Epithelial cell of esophagus (primary cell): ENCODE data around the gene KRT15.

Experiments
- DNase-seq: peaks from one replicate; pipeline ENCODE4 v3.0.0; 2010; ENCODE audit warnings: low read depth
- H3K4me3 ChIP-seq: 2 replicates; pipeline ENCODE4 v1.5.1; 2011; ENCODE audit warnings: mild to moderate bottlenecking, low read length, control low read depth
- CTCF ChIP-seq: IDR thresholded peaks from 2 replicates; pipeline ENCODE4 v1.5.1; 2011; ENCODE audit warnings: low read depth, mild to moderate bottlenecking, low read length, control low read depth, inconsistent platforms; ENCODE audit not compliant: insufficient read depth; ENCODE audit errors: missing control alignments

Gene KRT15

DNA sequence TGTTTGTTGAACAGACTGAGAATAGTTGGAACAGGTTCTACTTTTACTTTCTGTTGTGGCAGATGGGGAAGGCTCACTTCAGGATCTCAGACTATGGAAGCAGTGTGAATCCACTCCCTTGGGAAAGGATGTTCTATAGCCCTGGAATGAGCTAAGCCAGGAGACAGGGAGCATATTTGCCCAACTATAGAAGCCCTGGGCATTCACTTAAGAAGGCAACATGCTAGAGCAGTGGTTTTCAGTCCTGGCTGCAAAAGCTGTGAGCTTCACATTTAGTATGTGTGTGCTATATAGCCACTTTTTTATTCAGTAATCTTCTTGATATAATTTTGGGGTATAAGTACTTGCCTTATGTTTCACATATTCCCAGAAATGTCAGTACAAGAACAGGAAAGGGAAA is 50.3 kb downstream of the KRT15 start:
- H3K4me3 ChIP-seq = no peak overlapping the region
- DNase-seq = no peak
- no peak for TF ChIP-seq CTCF

DNA sequence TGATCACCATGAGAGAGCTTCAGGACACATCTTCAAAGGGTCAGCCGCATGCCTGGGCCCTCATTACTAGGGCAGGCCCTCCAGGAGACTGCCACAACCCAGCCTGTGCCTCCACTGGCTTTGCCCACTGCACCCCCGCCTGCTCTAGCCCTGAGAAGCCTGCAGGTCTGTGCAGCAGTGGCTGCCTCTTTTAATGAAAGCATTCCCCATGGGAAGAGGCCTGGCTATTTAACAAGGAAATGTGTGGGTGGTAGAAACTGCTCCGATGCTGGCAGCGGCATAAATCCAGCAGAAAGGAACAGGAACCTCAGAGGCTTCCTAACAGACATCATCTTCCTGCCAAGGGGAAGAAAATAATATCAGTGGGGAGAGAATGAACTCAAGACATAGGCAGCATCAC is 51.1 kb downstream of the KRT15 start:
- TF ChIP-seq CTCF = no peak
- DNase-seq = no peak

DNA sequence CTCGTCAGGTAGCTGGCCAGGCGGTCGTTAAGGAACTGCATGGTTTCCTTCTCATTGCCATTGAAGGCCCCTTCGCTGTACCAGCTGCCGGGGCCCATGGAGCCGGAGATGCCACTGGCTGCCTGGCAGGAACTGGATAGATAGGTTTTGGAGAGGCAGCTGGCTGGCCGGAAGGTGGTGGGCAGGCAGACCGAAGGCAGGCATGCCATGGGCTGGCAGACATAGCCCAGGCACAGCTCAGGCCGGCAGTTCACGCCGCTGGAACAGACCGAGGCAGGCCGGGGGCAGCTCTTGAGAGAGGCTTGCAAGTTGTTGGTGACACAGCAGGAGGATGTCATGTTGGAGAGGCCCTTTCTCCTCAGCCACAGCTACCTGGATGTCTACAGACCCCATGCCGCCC is 51.7 kb downstream of the KRT15 start, which contains the start of gene KRT32:
Gene KRT32, minus strand, starts transcription at position 399 of the 400 bp plus-strand sequence. Its CDS starts 61 bp downstream, at position 338.
- DNase-seq = no peak
- no peak for TF ChIP-seq CTCF
- H3K4me3 ChIP-seq = no peak within 1 kb of the TSS

More for the DNA sequence above, 51.1 kb downstream of the KRT15 start:
- no peak overlapping the region for H3K4me3 ChIP-seq

GRCh38 chr17:41464682-41465081 is 54.0 kb downstream of the KRT15 start:
- no peak for TF ChIP-seq CTCF
- no peak overlapping the region for H3K4me3 ChIP-seq
- peak; percentile 98 for DNase-seq

- no peak for DNase-seq
- no peak for TF ChIP-seq CTCF
- H3K4me3 ChIP-seq = no peak overlapping the region
Measured at GRCh38 chr17:41464173-41464572, 54.5 kb downstream of the KRT15 start.

- DNase-seq = no peak
- H3K4me3 ChIP-seq = no peak overlapping the region
- no peak for TF ChIP-seq CTCF
Measured at GRCh38 chr17:41463746-41464145, 54.9 kb downstream of the KRT15 start.
